ENCODE results near the gene NOTCH3. TPM values are rescaled to one million over a fixed set of nuclear protein-coding genes. Genes with fewer than 3 reads are reported as not detected.
A peak's percentile ranks its signal among the peaks of the same experiment; 100 is the strongest.

NOTCH3 gene
- total RNA-seq, 1 experiment from 2014 or later, result 21.5 TPM

GRCh38 chr19:15191514-15191913 lies 9.3 kb downstream of the NOTCH3 start:
- ChIA-PET CTCF (no interaction called here), POLR2A (ENCODE audit: unreplicated experiment) (no interaction called here)
- Histone ChIP-seq H3K27me3 (ENCODE audit: low read length) (no peaks in the 10 kb centered on the region), H3K4me2 (ENCODE audit: low read length) (no peak overlapping the region), H3K4me3 (ENCODE audit: low read length) (no peak overlapping the region), H3K9me3 (ENCODE audit: low read length) (no peaks in the 10 kb centered on the region), H3K9me2 (replicated peaks; ENCODE audit: low read length) (no peaks in the 10 kb centered on the region), H4K20me1 (ENCODE audit: low read length) (no peaks in the 10 kb centered on the region), H2AFZ (ENCODE audit: low read length) (no peak overlapping the region), H3K36me3 (ENCODE audit: low read depth, low read length) (no peaks in the 10 kb centered on the region), H3K79me2 (ENCODE audit: low read length) (peaks cover 6% of the 10 kb centered on the region; the same call in 1 of the 2 replicates), H3K4me1 (ENCODE audit: insufficient read depth, low read length) (peaks cover 10% of the 10 kb centered on the region), H3K9ac (ENCODE audit: low read length) (no peak overlapping the region), H3F3A (ENCODE audit: low read length, unreplicated experiment) (no peaks in the 10 kb centered on the region), H3K27ac (ENCODE audit: low read length) (no peak overlapping the region)
- ATAC-seq (no peak), DNase-seq (no peak)
- BruUV-seq (replicated peaks), result no TSS peak
- TF ChIP-seq CTCF (conservative IDR thresholded peaks at IDR 0.05; ENCODE audit: low read depth, low read length), result no peak
- TF ChIP-seq EZH2phosphoT487 (IDR thresholded peaks at IDR 0.05; ENCODE audit: borderline replicate concordance, low read length), result no peak
- TF ChIP-seq EZH2 (IDR thresholded peaks at IDR 0.05; ENCODE audit: low read length, unreplicated experiment), result no peak
- intact Hi-C loops (cut with micrococcal nuclease), result no loop called here

- no peak overlapping the region for H3K27ac ChIP-seq (ENCODE audit: low read length)
- no peaks in the 10 kb centered on the region for H3K9me3 ChIP-seq (ENCODE audit: low read length)
- H3K79me2 ChIP-seq (ENCODE audit: low read length), result no peaks in the 10 kb centered on the region
- no peak for TF ChIP-seq CTCF (conservative IDR thresholded peaks at IDR 0.05; ENCODE audit: low read depth, low read length)
- no peak for TF ChIP-seq EZH2 (IDR thresholded peaks at IDR 0.05; ENCODE audit: low read length, unreplicated experiment)
- TF ChIP-seq EZH2phosphoT487 (IDR thresholded peaks at IDR 0.05; ENCODE audit: borderline replicate concordance, low read length), result no peak
- DNase-seq (no peak), ATAC-seq (no peak)
- ChIA-PET POLR2A (ENCODE audit: unreplicated experiment) (no interaction called here), CTCF (no interaction called here)
- no peaks in the 10 kb centered on the region for H3K36me3 ChIP-seq (ENCODE audit: low read depth, low read length)
- no peak overlapping the region for H3K4me3 ChIP-seq (ENCODE audit: low read length)
- no peaks in the 10 kb centered on the region for H3K27me3 ChIP-seq (ENCODE audit: low read length)
- no peak overlapping the region for H2AFZ ChIP-seq (ENCODE audit: low read length)
- H3K4me2 ChIP-seq (ENCODE audit: low read length), result no peak overlapping the region
- no peaks in the 10 kb centered on the region for H3K9me2 ChIP-seq (replicated peaks; ENCODE audit: low read length)
- H3F3A ChIP-seq (ENCODE audit: low read length, unreplicated experiment), result no peaks in the 10 kb centered on the region
- intact Hi-C loops (cut with micrococcal nuclease), result no loop called here
- BruUV-seq (replicated peaks), result no TSS peak
- no peaks in the 10 kb centered on the region for H3K4me1 ChIP-seq (ENCODE audit: insufficient read depth, low read length)
- no peak overlapping the region for H3K9ac ChIP-seq (ENCODE audit: low read length)
- H4K20me1 ChIP-seq (ENCODE audit: low read length), result no peaks in the 10 kb centered on the region
Observed at GRCh38 chr19:15188851-15189250, 11.9 kb downstream of the NOTCH3 start.

DNA sequence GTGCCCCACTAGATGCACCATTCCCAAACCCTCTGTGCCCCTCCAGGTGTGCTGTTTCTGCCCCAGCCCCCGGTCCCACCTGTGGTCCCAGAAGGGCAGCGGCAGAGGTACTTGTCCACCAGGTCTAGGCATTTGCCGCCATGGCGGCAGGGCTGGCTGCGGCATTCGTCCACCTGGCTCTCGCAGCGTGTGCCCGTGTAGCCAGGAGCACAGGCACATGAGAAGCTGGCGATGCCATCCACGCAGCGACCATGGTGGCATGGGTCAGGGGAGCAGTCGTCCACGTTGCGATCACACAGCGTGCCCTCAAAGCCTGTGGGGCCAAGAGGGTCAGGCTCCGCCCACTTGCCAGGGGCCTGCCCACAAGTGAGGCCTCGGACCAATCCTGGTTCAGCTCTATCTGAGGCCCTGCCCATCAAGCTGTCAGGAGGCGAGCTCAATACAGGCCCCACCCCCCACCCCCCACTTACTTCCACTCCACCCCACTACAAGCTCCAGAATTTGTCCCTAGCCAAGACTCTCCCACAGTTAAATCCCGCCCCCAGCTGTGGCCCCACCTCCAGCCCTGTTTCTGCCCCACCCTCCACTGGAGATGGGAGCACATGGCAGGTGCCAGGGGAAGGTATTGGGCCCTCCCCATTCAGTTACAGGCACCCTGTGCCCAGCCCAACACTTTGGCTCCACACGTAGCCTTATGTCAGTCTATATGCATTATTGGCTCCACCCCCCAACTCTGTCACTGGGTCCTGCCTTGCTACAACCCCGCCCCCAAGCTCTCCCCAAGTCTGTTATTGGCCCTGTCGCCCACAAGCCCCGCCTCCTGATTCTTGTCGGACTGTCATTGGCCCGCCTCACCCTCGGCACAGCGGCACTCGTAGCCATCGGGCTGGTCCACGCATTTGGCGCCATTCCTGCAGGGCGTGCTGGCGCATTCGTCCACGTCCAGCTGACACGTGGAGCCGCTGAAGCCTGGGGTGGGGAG lies 13.5 kb downstream of the NOTCH3 start:
- ChIA-PET POLR2A (ENCODE audit: unreplicated experiment) (no interaction called here), CTCF (interaction anchor here (0.6 kb wide), 1 partner anchor 8 kb away, joined by 6 read pairs; no protein-coding TSS in a partner anchor)
- H3K4me1 ChIP-seq (ENCODE audit: insufficient read depth, low read length), result no peaks in the 10 kb centered on the region
- H3F3A ChIP-seq (ENCODE audit: low read length, unreplicated experiment), result no peaks in the 10 kb centered on the region
- intact Hi-C loops (cut with micrococcal nuclease), result no loop called here
- no peak overlapping the region for H3K4me2 ChIP-seq (ENCODE audit: low read length)
- H4K20me1 ChIP-seq (ENCODE audit: low read length), result no peaks in the 10 kb centered on the region
- no peak for TF ChIP-seq EZH2 (IDR thresholded peaks at IDR 0.05; ENCODE audit: low read length, unreplicated experiment)
- no peak for TF ChIP-seq EZH2phosphoT487 (IDR thresholded peaks at IDR 0.05; ENCODE audit: borderline replicate concordance, low read length)
- TF ChIP-seq CTCF (conservative IDR thresholded peaks at IDR 0.05; ENCODE audit: low read depth, low read length), result no peak
- H2AFZ ChIP-seq (ENCODE audit: low read length), result no peak overlapping the region
- no peaks in the 10 kb centered on the region for H3K36me3 ChIP-seq (ENCODE audit: low read depth, low read length)
- BruUV-seq (replicated peaks), result no TSS peak
- H3K9ac ChIP-seq (ENCODE audit: low read length), result no peak overlapping the region
- no peak overlapping the region for H3K4me3 ChIP-seq (ENCODE audit: low read length)
- no peaks in the 10 kb centered on the region for H3K9me3 ChIP-seq (ENCODE audit: low read length)
- DNase-seq (peak; percentile 19), ATAC-seq (peak; percentile 18; the same call in 1 of the 2 replicates)
- H3K27me3 ChIP-seq (ENCODE audit: low read length), result no peaks in the 10 kb centered on the region
- H3K9me2 ChIP-seq (replicated peaks; ENCODE audit: low read length), result no peaks in the 10 kb centered on the region
- no peak overlapping the region for H3K27ac ChIP-seq (ENCODE audit: low read length)
- H3K79me2 ChIP-seq (ENCODE audit: low read length), result no peaks in the 10 kb centered on the region

All from PC-3 (cell line).